ENCODE data around the gene TDP2.
"Not testable (repeated sequence)": the region's sequence is repeated elsewhere in the genome, so short reads cannot be mapped to it uniquely, and the experiment has no call there.

Gene TDP2

GRCh38 chr6:24683297-24684296 is 16.9 kb upstream of the TDP2 start:
- no peak for DNase-seq

DNA sequence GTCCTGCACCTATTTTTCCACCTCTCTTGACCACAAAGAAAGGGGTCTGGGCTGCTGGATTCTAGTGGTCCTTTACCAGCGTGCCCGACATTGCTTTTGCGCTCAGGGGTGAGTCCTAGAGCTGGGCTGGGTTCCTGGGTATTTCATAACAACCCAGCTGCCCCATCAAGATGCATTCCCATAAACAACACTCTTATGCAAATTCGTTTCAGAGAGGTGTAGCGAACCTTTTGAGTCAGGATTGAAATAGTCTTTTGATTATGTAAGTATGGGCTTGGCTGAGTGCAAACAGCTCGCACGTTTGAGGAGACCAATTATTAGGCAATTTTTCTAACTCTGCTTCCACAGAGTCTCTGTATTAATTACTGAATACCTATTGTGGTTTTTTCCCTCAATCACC is 13.9 kb upstream of the TDP2 start:
- no peak for DNase-seq

- DNase-seq: not testable (repeated sequence)
Measured at GRCh38 chr6:24678792-24679352, 12.2 kb upstream of the TDP2 start.

DNA sequence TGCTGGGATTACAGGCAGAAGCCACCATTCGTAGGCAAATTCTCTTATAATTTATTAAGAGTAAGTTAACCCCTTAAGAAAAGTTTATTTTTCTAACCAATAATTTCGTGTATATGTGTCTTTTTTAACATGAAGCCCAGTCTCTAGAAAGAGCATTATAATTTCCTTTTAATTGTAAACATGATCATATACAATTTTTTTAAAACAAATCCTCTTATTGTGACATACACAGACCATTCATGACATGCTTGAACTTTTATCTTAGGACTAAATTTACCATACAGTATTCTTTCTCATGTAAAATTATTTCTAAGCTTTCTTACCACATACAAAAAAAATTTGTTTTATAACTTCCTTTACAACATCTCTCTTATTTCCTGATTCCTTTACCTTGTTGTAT is 6.9 kb upstream of the TDP2 start:
- no peak for DNase-seq

GRCh38 chr6:24672620-24673182 is 6.0 kb upstream of the TDP2 start:
- no peak for DNase-seq

DNA sequence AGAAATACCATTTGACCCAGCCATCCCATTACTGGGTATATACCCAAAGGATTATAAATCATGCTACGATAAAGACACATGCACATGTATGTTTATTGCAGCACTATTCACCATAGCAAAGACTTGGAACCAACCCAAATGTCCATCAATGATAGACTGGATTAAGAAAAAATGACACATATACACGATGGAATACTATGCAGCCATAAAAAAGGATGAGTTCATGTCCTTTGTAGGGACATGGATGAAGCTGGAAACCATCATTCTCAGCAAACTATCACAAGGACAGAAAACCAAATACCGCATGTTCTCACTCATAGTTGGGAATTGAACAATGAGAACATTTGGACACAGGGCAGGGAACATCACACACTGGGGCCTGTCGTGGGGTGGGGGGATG is 4.4 kb upstream of the TDP2 start:
- not testable (repeated sequence) for DNase-seq

- not testable (repeated sequence) for DNase-seq
Measured at GRCh38 chr6:24670492-24670891, 3.8 kb upstream of the TDP2 start.

DNA sequence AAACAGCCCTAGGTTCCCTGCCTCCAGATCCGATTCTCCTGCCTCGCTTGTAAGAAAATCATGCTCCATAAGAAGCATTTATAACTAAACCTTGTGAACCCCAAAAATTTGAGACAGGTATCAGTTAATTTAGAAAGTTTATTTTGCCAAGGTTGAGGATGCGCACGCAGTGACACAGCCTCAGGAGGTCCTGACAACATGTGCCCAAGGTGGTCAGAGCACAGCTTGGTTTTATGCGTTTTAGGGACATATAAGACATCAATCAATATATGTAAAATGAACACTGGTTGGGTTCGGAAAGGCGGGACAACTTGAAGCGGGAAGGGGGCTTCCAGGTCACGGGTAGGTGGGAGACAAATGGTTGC is 2.3 kb upstream of the TDP2 start:
- DNase-seq: no peak

GRCh38 chr6:24668066-24668996 is 1.6 kb upstream of the TDP2 start:
- not testable (repeated sequence) for DNase-seq

DNA sequence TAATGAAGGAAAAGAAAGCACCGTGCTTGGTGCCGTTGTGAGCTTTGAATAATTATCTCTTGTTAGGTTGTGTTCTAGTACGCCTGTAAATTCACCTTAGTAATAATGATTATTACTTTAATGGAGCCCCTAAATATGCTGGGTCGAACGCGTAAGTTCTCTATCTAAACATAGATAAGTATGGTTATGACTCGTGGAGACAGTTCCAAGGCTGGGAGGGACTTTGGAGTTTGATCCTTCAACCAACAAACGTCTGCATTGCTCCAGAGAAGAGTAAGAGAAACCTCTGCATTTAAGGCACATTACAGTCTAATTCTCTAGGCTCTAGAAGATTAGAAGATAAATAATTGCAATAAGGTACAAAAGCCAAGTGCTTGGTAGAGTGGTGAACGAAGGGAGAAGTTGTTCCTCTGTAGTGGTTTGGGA is 692 bp upstream of the TDP2 start:
- DNase-seq: no peak

DNA sequence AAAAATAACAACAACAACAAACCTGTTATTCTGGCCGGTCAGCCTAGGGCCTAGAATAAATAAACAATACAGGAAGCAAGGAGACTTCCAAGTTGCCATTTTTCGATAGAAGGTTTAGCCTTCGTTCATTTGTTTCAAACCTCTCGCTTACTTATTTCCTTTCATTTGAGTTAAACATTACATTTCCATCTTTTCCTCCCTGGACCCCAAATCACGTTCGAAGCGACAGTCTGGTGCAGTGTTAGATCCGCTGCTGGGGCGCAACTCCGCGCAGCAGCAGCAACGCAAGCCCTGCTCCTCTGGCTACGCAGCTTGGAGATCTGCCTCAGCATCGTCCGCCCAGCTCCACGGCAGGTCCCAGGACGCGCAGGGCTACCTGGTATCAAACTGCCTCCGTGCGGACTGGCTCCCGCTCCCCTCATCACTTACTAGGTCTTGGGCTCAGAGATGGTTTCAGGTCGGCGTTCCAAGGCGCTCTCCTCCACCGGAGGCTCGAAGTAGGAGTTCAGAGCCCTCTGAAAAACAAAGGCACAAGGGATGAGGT is 530 bp downstream of the TDP2 start:
- no peak for DNase-seq

- no peak for DNase-seq
Measured at GRCh38 chr6:24664046-24664987, 2.4 kb downstream of the TDP2 start.

- DNase-seq: no peak
Measured at GRCh38 chr6:24663189-24663588, 3.5 kb downstream of the TDP2 start.

DNA sequence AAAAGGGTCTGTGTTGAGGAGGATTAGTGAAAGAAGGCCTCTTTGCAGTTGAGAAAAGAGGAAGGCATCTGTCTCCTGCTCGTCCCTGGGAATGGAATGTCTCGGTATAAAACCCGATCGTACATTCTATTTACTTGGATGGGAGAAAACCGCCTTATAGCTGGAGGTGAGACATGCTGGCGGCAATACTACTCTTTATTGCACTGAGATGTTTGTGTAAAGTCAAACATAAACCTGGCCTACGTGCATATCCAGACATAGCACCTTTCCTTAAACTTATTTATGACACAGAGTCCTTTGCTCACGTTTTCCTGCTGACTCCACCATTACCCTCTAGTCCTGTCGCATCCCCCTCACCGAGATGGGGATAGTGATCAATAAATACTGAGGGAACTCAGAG is 4.5 kb downstream of the TDP2 start:
- no peak for DNase-seq

DNA sequence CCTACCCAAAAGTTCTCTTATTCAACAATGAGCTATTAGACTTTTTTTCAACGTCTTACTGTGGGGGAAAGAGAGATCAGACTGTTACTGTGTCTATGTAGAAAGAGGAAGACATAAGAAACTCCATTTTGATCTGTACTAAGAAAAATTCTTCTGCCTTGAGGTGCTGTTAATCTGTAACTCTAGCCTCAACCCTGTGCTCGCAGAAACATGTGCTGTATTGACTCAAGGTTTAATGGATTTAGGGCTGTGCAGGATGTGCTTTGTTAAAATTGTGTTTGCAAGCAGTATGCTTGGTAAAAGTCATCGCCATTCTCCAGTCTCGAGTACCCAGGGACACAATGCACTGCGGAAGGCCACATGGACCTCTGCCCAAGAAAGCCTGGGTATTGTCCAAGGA is 4.9 kb downstream of the TDP2 start:
- DNase-seq: not testable (repeated sequence)

GRCh38 chr6:24660105-24660504 is 6.6 kb downstream of the TDP2 start:
- no peak for DNase-seq

DNA sequence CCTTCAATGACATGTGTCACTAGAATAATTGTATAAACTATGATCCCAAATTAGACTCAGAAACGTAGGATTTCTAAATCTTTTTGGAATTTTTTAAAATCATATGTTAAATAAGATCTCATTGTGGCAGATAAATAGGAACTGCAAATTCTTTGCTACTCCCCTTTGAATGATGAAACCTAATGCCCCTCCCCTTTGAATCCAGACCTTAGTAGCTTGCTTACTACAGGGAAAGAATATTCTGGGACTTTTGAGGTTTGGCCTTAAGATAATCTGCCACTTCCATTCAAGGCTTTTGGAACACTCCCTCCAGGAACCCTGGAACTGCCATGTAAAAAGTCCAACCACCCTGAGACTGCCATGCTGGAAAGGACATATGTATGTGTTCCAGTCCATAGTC is 7.1 kb downstream of the TDP2 start:
- no peak for DNase-seq

- no peak for DNase-seq
Measured at GRCh38 chr6:24658573-24659560, 7.8 kb downstream of the TDP2 start.

- DNase-seq: no peak
Measured at GRCh38 chr6:24655215-24655614, 11.5 kb downstream of the TDP2 start.

DNA sequence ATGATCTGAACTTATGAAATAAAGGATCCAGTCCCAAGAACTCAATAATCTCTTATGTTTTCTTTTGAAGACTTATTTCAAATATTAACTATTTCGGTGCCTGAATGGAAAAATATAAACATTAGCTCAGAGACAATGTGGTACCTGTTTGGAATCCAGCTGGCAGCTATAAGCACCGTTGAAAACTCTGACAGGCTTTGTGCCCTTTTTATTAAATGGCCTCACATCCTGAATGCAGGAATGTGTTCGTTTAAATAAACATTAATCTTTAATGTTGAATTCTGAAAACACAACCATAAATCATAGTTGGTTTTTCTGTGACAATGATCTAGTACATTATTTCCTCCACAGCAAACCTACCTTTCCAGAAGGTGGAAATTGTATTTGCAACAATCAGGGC is 16.3 kb downstream of the TDP2 start:
- no peak for DNase-seq

Data from right kidney (tissue), 1 donor.